Transverse colon (tissue), 4 donors: ENCODE results near the gene SPTBN5.

ENCODE experiments used
- EP300 ChIP-seq: sonication (generic); formaldehyde crosslinking; IDR thresholded peaks from one replicate; pipeline ENCODE4 v1.6.1; 2017; ENCODE audit warnings: antibody characterized with exemption, low read depth
- POLR2A ChIP-seq: fragments of 450-650 bp; IDR thresholded peaks from one replicate; pipeline ENCODE4 v1.6.1; 2016; ENCODE audit warnings: antibody characterized with exemption, mild to moderate bottlenecking, moderate library complexity
- POLR2AphosphoS5 ChIP-seq, 3 donors: sonication (generic); formaldehyde crosslinking; IDR thresholded peaks; one replicate each; pipeline ENCODE4 v1.6.1; 2016; ENCODE audit warnings: antibody characterized with exemption in 3 of 3
- TF ChIP-seq, protein P1 (sequence below), 5 experiments: fragments of 200-600 bp in 3 of 5; fragments of 450-650 bp in 2 of 5; sonication (generic) in 3 of 5; IDR thresholded peaks; 1 replicate in 2 of 5; 2 replicates in 3 of 5; pipeline ENCODE4 v1.5.1; 2016 to 2017; ENCODE audit warnings: antibody characterized with exemption in 5 of 5, inconsistent platforms in 3 of 5, mild to moderate bottlenecking in 2 of 5, moderate library complexity in 1 of 5

DNA sequence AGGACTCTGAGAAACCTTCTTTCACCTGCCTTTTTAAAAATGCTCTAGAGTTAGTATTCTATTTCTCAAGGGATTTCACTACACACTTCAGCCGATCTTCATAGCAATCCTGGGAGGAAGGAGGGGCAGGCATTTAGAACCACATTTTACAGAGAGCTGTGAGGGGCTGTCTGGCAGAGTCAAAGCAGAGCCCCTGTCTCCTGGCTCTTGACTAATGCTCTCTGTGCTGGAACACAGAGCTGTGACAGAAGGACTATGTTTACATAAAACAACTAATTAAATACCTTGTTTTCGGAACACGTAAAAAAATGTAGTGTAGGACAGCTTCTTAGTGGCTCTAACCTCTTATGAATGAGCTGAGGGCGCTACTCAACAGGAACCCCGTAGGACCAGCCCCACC lies 7.6 kb upstream of the SPTBN5 start:
- TF ChIP-seq, protein P1, sequence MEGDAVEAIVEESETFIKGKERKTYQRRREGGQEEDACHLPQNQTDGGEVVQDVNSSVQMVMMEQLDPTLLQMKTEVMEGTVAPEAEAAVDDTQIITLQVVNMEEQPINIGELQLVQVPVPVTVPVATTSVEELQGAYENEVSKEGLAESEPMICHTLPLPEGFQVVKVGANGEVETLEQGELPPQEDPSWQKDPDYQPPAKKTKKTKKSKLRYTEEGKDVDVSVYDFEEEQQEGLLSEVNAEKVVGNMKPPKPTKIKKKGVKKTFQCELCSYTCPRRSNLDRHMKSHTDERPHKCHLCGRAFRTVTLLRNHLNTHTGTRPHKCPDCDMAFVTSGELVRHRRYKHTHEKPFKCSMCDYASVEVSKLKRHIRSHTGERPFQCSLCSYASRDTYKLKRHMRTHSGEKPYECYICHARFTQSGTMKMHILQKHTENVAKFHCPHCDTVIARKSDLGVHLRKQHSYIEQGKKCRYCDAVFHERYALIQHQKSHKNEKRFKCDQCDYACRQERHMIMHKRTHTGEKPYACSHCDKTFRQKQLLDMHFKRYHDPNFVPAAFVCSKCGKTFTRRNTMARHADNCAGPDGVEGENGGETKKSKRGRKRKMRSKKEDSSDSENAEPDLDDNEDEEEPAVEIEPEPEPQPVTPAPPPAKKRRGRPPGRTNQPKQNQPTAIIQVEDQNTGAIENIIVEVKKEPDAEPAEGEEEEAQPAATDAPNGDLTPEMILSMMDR (IDR thresholded peaks at IDR 0.05), result no peak
- TF ChIP-seq POLR2A, result no peak
- TF ChIP-seq POLR2AphosphoS5 (IDR thresholded peaks at IDR 0.05), result no peak
- TF ChIP-seq EP300, result no peak
